Measurements from ENCODE around the gene KLRF2.

KLRF2 gene

DNA sequence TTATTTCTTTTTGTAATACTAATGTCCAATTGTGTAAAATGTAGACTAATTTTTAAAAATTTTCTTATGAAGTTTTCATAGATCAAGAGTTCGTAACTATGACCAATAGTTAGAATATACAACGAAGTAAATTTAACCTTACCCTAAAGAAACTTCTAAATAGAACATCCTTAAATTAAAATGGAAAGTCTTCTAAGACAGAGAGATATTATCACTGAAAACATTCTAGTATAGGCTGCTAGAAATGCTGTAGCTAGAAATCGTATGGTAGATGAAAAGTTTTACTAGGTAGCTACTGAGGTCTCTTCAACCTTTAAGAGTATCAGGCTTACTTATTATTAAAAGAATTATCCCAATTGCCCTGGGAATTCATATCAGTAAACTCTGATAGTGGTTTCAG, 50.0 kb downstream of the KLRF2 start:
- Histone ChIP-seq H3K4me2 (ENCODE audit: low read depth, low read length, poor library complexity, severe bottlenecking) (no peak overlapping the region), H4K20me1 (ENCODE audit: low read depth, low read length) (no peaks in the 10 kb centered on the region), H3K79me2 (ENCODE audit: insufficient read depth, low read length) (no peaks in the 10 kb centered on the region), H3K9ac (ENCODE audit: low read length) (no peak overlapping the region), H3K27ac (ENCODE audit: low read depth, low read length) (no peak overlapping the region), H3K4me3 (ENCODE audit: insufficient read depth, low read length, poor library complexity, severe bottlenecking) (no peak overlapping the region), H3K9me3 (ENCODE audit: insufficient read depth, low read length) (no peaks in the 10 kb centered on the region), H3K36me3 (ENCODE audit: low read length) (no peaks in the 10 kb centered on the region), H2AFZ (ENCODE audit: low read depth, low read length, severe bottlenecking) (no peak overlapping the region), H3K9me2 (replicated peaks; ENCODE audit: insufficient read depth, low read length) (no peaks in the 10 kb centered on the region), H3K27me3 (ENCODE audit: low read length) (no peaks in the 10 kb centered on the region), H3F3A (ENCODE audit: insufficient read depth) (no peaks in the 10 kb centered on the region)
- TF ChIP-seq, protein P1, sequence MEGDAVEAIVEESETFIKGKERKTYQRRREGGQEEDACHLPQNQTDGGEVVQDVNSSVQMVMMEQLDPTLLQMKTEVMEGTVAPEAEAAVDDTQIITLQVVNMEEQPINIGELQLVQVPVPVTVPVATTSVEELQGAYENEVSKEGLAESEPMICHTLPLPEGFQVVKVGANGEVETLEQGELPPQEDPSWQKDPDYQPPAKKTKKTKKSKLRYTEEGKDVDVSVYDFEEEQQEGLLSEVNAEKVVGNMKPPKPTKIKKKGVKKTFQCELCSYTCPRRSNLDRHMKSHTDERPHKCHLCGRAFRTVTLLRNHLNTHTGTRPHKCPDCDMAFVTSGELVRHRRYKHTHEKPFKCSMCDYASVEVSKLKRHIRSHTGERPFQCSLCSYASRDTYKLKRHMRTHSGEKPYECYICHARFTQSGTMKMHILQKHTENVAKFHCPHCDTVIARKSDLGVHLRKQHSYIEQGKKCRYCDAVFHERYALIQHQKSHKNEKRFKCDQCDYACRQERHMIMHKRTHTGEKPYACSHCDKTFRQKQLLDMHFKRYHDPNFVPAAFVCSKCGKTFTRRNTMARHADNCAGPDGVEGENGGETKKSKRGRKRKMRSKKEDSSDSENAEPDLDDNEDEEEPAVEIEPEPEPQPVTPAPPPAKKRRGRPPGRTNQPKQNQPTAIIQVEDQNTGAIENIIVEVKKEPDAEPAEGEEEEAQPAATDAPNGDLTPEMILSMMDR (IDR thresholded peaks at IDR 0.05; ENCODE audit: insufficient read depth, low read length, poor library complexity, severe bottlenecking) = no peak
- no peak for TF ChIP-seq EZH2phosphoT487 (conservative IDR thresholded peaks at IDR 0.05; ENCODE audit: low read length)

- H4K20me1 ChIP-seq (ENCODE audit: low read depth, low read length) = no peaks in the 10 kb centered on the region
- H3K9ac ChIP-seq (ENCODE audit: low read length) = no peak within 1 kb of the TSS
- H3K27ac ChIP-seq (ENCODE audit: low read depth, low read length) = no peak within 1 kb of the TSS
- no peak within 1 kb of the TSS for H2AFZ ChIP-seq (ENCODE audit: low read depth, low read length, severe bottlenecking)
- no peaks in the 10 kb centered on the region for H3K36me3 ChIP-seq (ENCODE audit: low read length)
- H3K4me3 ChIP-seq (ENCODE audit: insufficient read depth, low read length, poor library complexity, severe bottlenecking) = no peak within 1 kb of the TSS
- H3K9me3 ChIP-seq (ENCODE audit: insufficient read depth, low read length) = no peaks in the 10 kb centered on the region
- no peak for TF ChIP-seq EZH2phosphoT487 (conservative IDR thresholded peaks at IDR 0.05; ENCODE audit: low read length)
- TF ChIP-seq, protein P1 (IDR thresholded peaks at IDR 0.05; ENCODE audit: insufficient read depth, low read length, poor library complexity, severe bottlenecking) = no peak
- no peak within 1 kb of the TSS for H3K4me2 ChIP-seq (ENCODE audit: low read depth, low read length, poor library complexity, severe bottlenecking)
- H3F3A ChIP-seq (ENCODE audit: insufficient read depth) = no peaks in the 10 kb centered on the region
- H3K9me2 ChIP-seq (replicated peaks; ENCODE audit: insufficient read depth, low read length) = no peaks in the 10 kb centered on the region
- H3K79me2 ChIP-seq (ENCODE audit: insufficient read depth, low read length) = no peaks in the 10 kb centered on the region
- H3K27me3 ChIP-seq (ENCODE audit: low read length) = no peaks in the 10 kb centered on the region
Measured at GRCh38 chr12:9932270-9932669, 51.0 kb downstream of the KLRF2 start, which contains the start of gene CLEC2A. Gene CLEC2A (minus strand): TSS chr12:9932370. CDS start chr12:9932329, 41 bp downstream.

DNA sequence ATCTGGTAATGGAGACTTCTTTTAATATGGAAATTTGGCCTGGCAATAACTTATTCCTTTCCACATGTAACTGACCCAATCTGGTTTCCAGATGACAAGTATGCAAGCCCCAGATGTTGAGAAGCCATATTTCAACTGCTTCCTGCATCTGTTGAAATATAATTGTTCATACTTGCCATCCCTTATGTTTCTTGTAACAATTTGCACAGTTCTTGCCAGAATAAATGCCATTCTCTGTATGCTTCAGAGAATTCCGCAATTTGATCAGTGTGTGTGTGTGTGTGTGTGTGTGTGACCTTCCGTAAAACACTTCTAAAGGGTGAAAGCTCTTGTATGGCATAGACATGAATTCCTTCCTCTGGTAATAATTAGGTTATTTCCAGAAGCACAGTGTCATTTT, 52.7 kb downstream of the KLRF2 start:
- Histone ChIP-seq H3K9ac (ENCODE audit: low read length) (no peak overlapping the region), H4K20me1 (ENCODE audit: low read depth, low read length) (no peaks in the 10 kb centered on the region), H3K4me3 (ENCODE audit: insufficient read depth, low read length, poor library complexity, severe bottlenecking) (no peak overlapping the region), H3K27ac (ENCODE audit: low read depth, low read length) (no peak overlapping the region), H2AFZ (ENCODE audit: low read depth, low read length, severe bottlenecking) (no peak overlapping the region), H3K36me3 (ENCODE audit: low read length) (no peaks in the 10 kb centered on the region), H3K27me3 (ENCODE audit: low read length) (no peaks in the 10 kb centered on the region), H3K9me3 (ENCODE audit: insufficient read depth, low read length) (no peaks in the 10 kb centered on the region), H3K9me2 (replicated peaks; ENCODE audit: insufficient read depth, low read length) (no peaks in the 10 kb centered on the region), H3K79me2 (ENCODE audit: insufficient read depth, low read length) (no peaks in the 10 kb centered on the region), H3F3A (ENCODE audit: insufficient read depth) (no peaks in the 10 kb centered on the region), H3K4me2 (ENCODE audit: low read depth, low read length, poor library complexity, severe bottlenecking) (no peak overlapping the region)
- TF ChIP-seq, protein P1 (IDR thresholded peaks at IDR 0.05; ENCODE audit: insufficient read depth, low read length, poor library complexity, severe bottlenecking) = no peak
- no peak for TF ChIP-seq EZH2phosphoT487 (conservative IDR thresholded peaks at IDR 0.05; ENCODE audit: low read length)
